Upper lobe of left lung (tissue), 6 donors: Measurements from ENCODE around the gene REXO4. TPM values are rescaled to one million over a fixed set of nuclear protein-coding genes. Genes with fewer than 3 reads are reported as not detected.
"Not testable (repeated sequence)": the region's sequence is repeated elsewhere in the genome, so short reads cannot be mapped to it uniquely, and the experiment has no call there.

ENCODE experiments used
- ATAC-seq, 2 donors: fragments of 200-7000 bp; cut with Tn5 transposase; one replicate each; pipeline ENCODE4 v1.9.1; 2022; ENCODE audit warnings: mild to moderate bottlenecking in 2 of 2, moderate library complexity in 2 of 2; ENCODE audit not compliant: low FRiP score in 2 of 2
- DNase-seq, 2 donors: peaks; one replicate each; pipeline ENCODE4 v3.0.0-alpha.2; 2019 to 2020
- H3K27ac ChIP-seq, 4 donors: fragments of 200-600 bp; sonication (generic); one replicate each; pipeline ENCODE4 v1.5.1; 2016 to 2019
- H3K27me3 ChIP-seq, 4 donors: fragments of 200-600 bp; sonication (generic); one replicate each; pipeline ENCODE4 v1.5.1; 2017 to 2019
- H3K36me3 ChIP-seq, 4 donors: fragments of 200-600 bp; sonication (generic); one replicate each; pipeline ENCODE4 v1.5.1; 2016 to 2019
- H3K4me1 ChIP-seq, 4 donors: fragments of 200-600 bp; sonication (generic); one replicate each; pipeline ENCODE4 v1.5.1; 2018 to 2019
- H3K4me3 ChIP-seq, 4 donors: fragments of 200-600 bp; sonication (generic); one replicate each; pipeline ENCODE4 v1.5.1; 2017 to 2019; ENCODE audit warnings: mild to moderate bottlenecking in 2 of 4, moderate library complexity in 1 of 4
- H3K9me3 ChIP-seq, 4 donors: fragments of 200-600 bp; sonication (generic); one replicate each; pipeline ENCODE4 v1.5.1; 2018 to 2019
- CTCF ChIP-seq, 6 experiments: fragments of 450-650 bp in 4 of 6; fragments of 200-600 bp in 2 of 6; sonication (generic) in 2 of 6; IDR thresholded peaks; one replicate each; pipeline ENCODE4 v1.5.1; 2016 to 2019; ENCODE audit warnings: antibody characterized with exemption in 6 of 6
- EP300 ChIP-seq, 4 donors: sonication (generic); formaldehyde crosslinking; IDR thresholded peaks; one replicate each; pipeline ENCODE4 v1.5.1; 2017; ENCODE audit warnings: antibody characterized with exemption in 4 of 4, control low read depth in 2 of 4
- POLR2A ChIP-seq, 4 donors: fragments of 450-650 bp; IDR thresholded peaks; one replicate each; pipeline ENCODE4 v1.5.1; 2016 to 2017; ENCODE audit warnings: antibody characterized with exemption in 4 of 4, mild to moderate bottlenecking in 2 of 4
- POLR2AphosphoS5 ChIP-seq, 2 donors: sonication (generic); formaldehyde crosslinking; IDR thresholded peaks; one replicate each; pipeline ENCODE4 v1.5.1; 2017; ENCODE audit warnings: antibody characterized with exemption in 2 of 2
- WGBS, 2 donors: methylation state at CpG; one replicate each; pipeline ENCODE4 v1.1.5; 2017 to 2018; 5-methylcytosine and 5-hydroxymethylcytosine counted together
- total RNA-seq, 6 donors: library from RNA; depleted of rRNA in 4 of 6; stranded (reverse); fragments of >200 nt in 4 of 6; gene quantifications; one replicate each; pipeline versions ENCODE4 v1.1.0 to v1.2.1, GENCODE V29; 2016 to 2021
- donor health status: DM: no; HTN: no; CAD: no; lungs with moderate emphysema.
- donor health status: DM: no; HTN: yes; CAD: no; lungs with severe emphysema.

REXO4 gene
- total RNA-seq, 6 donors from 2014 or later, result 14.7 to 34.3 (median 23.1) TPM

- Histone ChIP-seq H3K27me3 (no peaks in the 10 kb centered on the region), H3K9me3 (no peaks in the 10 kb centered on the region), H3K27ac (no peak overlapping the region), H3K36me3 (peaks cover 0 to 3% (median 0%) of the 10 kb centered on the region in 4 donors), H3K4me3 (no peak overlapping the region), H3K4me1 (no peaks in the 10 kb centered on the region)
- no peak for DNase-seq
- no peak for TF ChIP-seq CTCF (IDR thresholded peaks at IDR 0.05)
- TF ChIP-seq EP300 (IDR thresholded peaks at IDR 0.05), result no peak
- no peak for TF ChIP-seq POLR2A (IDR thresholded peaks at IDR 0.05)
- TF ChIP-seq POLR2AphosphoS5 (IDR thresholded peaks at IDR 0.05), result no peak
- ATAC-seq, result no peak
- WGBS, 2 donors, result 77 to 81% methylated on average over 6 of the region's 6 CpGs
These were observed 20.4 kb downstream of the REXO4 start for GRCh38 chr9:133397370-133397769.

GRCh38 chr9:133396952-133397351 is 20.9 kb downstream of the REXO4 start:
- 38 to 40% methylated on average over 6 to 14 of the region's 14 CpGs for WGBS, 2 donors
- DNase-seq (no peak), ATAC-seq (no peak)

GRCh38 chr9:133394687-133395271 is 23.0 kb downstream of the REXO4 start:
- WGBS, 2 donors, result 28 to 42% methylated on average over 8 of the region's 8 CpGs
- Histone ChIP-seq H3K36me3 (no peaks in the 10 kb centered on the region), H3K27me3 (no peaks in the 10 kb centered on the region), H3K9me3 (no peaks in the 10 kb centered on the region), H3K4me3 (no peak overlapping the region), H3K4me1 (no peaks in the 10 kb centered on the region), H3K27ac (no peak overlapping the region)
- ATAC-seq (no peak), DNase-seq (no peak)
- TF ChIP-seq CTCF (IDR thresholded peaks at IDR 0.05) (no peak), POLR2AphosphoS5 (IDR thresholded peaks at IDR 0.05) (no peak), EP300 (IDR thresholded peaks at IDR 0.05) (no peak), POLR2A (IDR thresholded peaks at IDR 0.05) (no peak)

More at GRCh38 chr9:133396952-133397351, 20.9 kb downstream of the REXO4 start:
- Histone ChIP-seq H3K36me3 (peaks cover 0 to 3% (median 0%) of the 10 kb centered on the region in 4 donors), H3K4me1 (no peaks in the 10 kb centered on the region), H3K27me3 (no peaks in the 10 kb centered on the region), H3K9me3 (no peaks in the 10 kb centered on the region), H3K27ac (no peak overlapping the region), H3K4me3 (no peak overlapping the region)
- TF ChIP-seq EP300 (IDR thresholded peaks at IDR 0.05) (no peak), POLR2A (IDR thresholded peaks at IDR 0.05) (no peak), POLR2AphosphoS5 (IDR thresholded peaks at IDR 0.05) (no peak), CTCF (IDR thresholded peaks at IDR 0.05) (no peak)

GRCh38 chr9:133393399-133393798 is 24.4 kb downstream of the REXO4 start:
- no peaks in the 10 kb centered on the region for H3K36me3 ChIP-seq
- WGBS, 2 donors, result 94 to 97% methylated on average over 3 of the region's 3 CpGs
- no peaks in the 10 kb centered on the region for H3K27me3 ChIP-seq
- ATAC-seq, result no peak
- no peaks in the 10 kb centered on the region for H3K4me1 ChIP-seq
- no peaks in the 10 kb centered on the region for H3K9me3 ChIP-seq
- no peak for TF ChIP-seq EP300 (IDR thresholded peaks at IDR 0.05)
- H3K27ac ChIP-seq, result no peak overlapping the region
- DNase-seq, result no peak
- no peak overlapping the region for H3K4me3 ChIP-seq

GRCh38 chr9:133392308-133392707 is 25.5 kb downstream of the REXO4 start:
- H3K36me3 ChIP-seq, H3K4me1 ChIP-seq, ATAC-seq, H3K4me3 ChIP-seq, DNase-seq, H3K27me3 ChIP-seq, H3K9me3 ChIP-seq, H3K27ac ChIP-seq: not testable (repeated sequence)
- WGBS, 2 donors, result 97 to 98% methylated on average over 3 of the region's 3 CpGs

- H3K4me1 ChIP-seq, H3K4me3 ChIP-seq, H3K27me3 ChIP-seq, DNase-seq, ATAC-seq, H3K27ac ChIP-seq, H3K36me3 ChIP-seq, H3K9me3 ChIP-seq: not testable (repeated sequence)
- 42 to 53% methylated on average over 2 to 3 of the region's 4 CpGs for WGBS, 2 donors
These were observed 26.4 kb downstream of the REXO4 start for GRCh38 chr9:133391449-133391848.
